Measurements from ENCODE around the gene MORN5.

MORN5 gene

GRCh38 chr9:122119166-122119521 lies 40.6 kb upstream of the MORN5 start:
- Histone ChIP-seq H3K27me3 (ENCODE audit: control insufficient read depth, insufficient read depth, low read length) (no peaks in the 10 kb centered on the region), H3K4me1 (ENCODE audit: control insufficient read depth, low read depth, low read length) (peaks cover 9% of the 10 kb centered on the region), H3K9ac (ENCODE audit: low read length) (no peak overlapping the region), H3K9me3 (ENCODE audit: control insufficient read depth, low read depth, low read length) (no peaks in the 10 kb centered on the region), H3K4me3 (ENCODE audit: low read length) (no peak overlapping the region), H3K36me3 (ENCODE audit: control insufficient read depth, low read depth, low read length) (no peaks in the 10 kb centered on the region), H3K27ac (ENCODE audit: low read length) (no peak overlapping the region)

- Histone ChIP-seq H3K4me1 (ENCODE audit: control insufficient read depth, low read depth, low read length) (peaks cover 9% of the 10 kb centered on the region), H3K36me3 (ENCODE audit: control insufficient read depth, low read depth, low read length) (no peaks in the 10 kb centered on the region), H3K9ac (ENCODE audit: low read length) (no peak overlapping the region), H3K27ac (ENCODE audit: low read length) (no peak overlapping the region), H3K27me3 (ENCODE audit: control insufficient read depth, insufficient read depth, low read length) (peaks cover 2% of the 10 kb centered on the region), H3K9me3 (ENCODE audit: control insufficient read depth, low read depth, low read length) (no peaks in the 10 kb centered on the region), H3K4me3 (ENCODE audit: low read length) (no peak overlapping the region)
Observed at GRCh38 chr9:122119721-122120120, 40.0 kb upstream of the MORN5 start.

- Histone ChIP-seq H3K36me3 (ENCODE audit: control insufficient read depth, low read depth, low read length) (no peaks in the 10 kb centered on the region), H3K4me1 (ENCODE audit: control insufficient read depth, low read depth, low read length) (peaks cover 8% of the 10 kb centered on the region), H3K9ac (ENCODE audit: low read length) (no peak overlapping the region), H3K4me3 (ENCODE audit: low read length) (no peak overlapping the region), H3K27me3 (ENCODE audit: control insufficient read depth, insufficient read depth, low read length) (peaks cover 10% of the 10 kb centered on the region), H3K9me3 (ENCODE audit: control insufficient read depth, low read depth, low read length) (no peaks in the 10 kb centered on the region), H3K27ac (ENCODE audit: low read length) (no peak overlapping the region)
Observed at GRCh38 chr9:122120316-122121071, 39.2 kb upstream of the MORN5 start.

GRCh38 chr9:122121391-122121790 lies 38.3 kb upstream of the MORN5 start:
- H3K9ac ChIP-seq (ENCODE audit: low read length), result no peak overlapping the region

DNA sequence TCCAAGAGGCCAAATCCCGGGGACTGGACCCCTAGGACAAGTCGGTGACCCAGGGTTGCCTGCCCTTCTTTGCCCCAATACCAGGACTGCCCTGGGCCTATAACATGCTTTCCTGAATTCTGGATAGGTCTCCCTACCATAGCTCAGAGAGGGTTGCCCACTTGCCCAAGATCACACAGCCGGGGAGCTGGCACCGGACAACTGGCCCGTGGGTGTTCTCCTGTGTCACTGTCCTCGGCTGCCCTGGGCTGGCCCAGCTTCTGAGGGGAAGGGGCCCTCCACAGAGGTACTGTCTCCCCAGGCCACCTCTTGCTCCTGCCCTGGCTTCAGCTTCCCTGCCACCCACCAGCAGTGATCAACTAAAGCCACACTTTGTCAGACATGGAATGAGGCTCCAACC lies 37.8 kb upstream of the MORN5 start:
- H3K9ac ChIP-seq (ENCODE audit: low read length), result no peak overlapping the region
- no peak overlapping the region for H3K27ac ChIP-seq (ENCODE audit: low read length)
- no peaks in the 10 kb centered on the region for H3K9me3 ChIP-seq (ENCODE audit: control insufficient read depth, low read depth, low read length)
- H3K36me3 ChIP-seq (ENCODE audit: control insufficient read depth, low read depth, low read length), result no peaks in the 10 kb centered on the region
- H3K27me3 ChIP-seq (ENCODE audit: control insufficient read depth, insufficient read depth, low read length), result peaks cover 24% of the 10 kb centered on the region
- H3K4me3 ChIP-seq (ENCODE audit: low read length), result no peak overlapping the region
- H3K4me1 ChIP-seq (ENCODE audit: control insufficient read depth, low read depth, low read length), result no peaks in the 10 kb centered on the region

More at GRCh38 chr9:122121391-122121790, 38.3 kb upstream of the MORN5 start:
- H3K4me3 ChIP-seq (ENCODE audit: low read length), result no peak overlapping the region
- H3K36me3 ChIP-seq (ENCODE audit: control insufficient read depth, low read depth, low read length), result no peaks in the 10 kb centered on the region
- H3K4me1 ChIP-seq (ENCODE audit: control insufficient read depth, low read depth, low read length), result peaks cover under 1% of the 10 kb centered on the region
- H3K27ac ChIP-seq (ENCODE audit: low read length), result no peak overlapping the region
- peaks cover 19% of the 10 kb centered on the region for H3K27me3 ChIP-seq (ENCODE audit: control insufficient read depth, insufficient read depth, low read length)
- no peaks in the 10 kb centered on the region for H3K9me3 ChIP-seq (ENCODE audit: control insufficient read depth, low read depth, low read length)

DNA sequence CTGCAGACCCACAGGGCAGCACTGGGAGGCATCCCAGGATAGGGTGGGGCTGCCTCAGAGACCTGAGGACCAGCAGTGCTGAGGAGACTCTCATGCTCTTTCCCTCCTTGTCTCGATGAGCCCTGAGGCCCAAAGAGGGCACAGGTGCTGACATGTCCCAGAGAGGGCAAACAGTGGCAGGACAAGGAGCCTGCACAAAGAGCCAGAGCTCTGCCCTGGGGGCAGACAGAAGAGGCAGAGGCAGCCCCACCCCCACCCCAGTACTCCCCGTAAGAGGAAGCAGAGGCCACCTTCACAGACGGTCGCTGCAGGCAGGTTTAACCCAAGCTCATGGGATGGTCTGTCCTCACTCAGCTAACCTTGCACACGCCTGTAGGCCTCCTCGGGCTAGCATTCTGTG lies 37.2 kb upstream of the MORN5 start:
- no peaks in the 10 kb centered on the region for H3K36me3 ChIP-seq (ENCODE audit: control insufficient read depth, low read depth, low read length)
- H3K4me1 ChIP-seq (ENCODE audit: control insufficient read depth, low read depth, low read length), result no peaks in the 10 kb centered on the region
- no peak overlapping the region for H3K9ac ChIP-seq (ENCODE audit: low read length)
- no peak overlapping the region for H3K4me3 ChIP-seq (ENCODE audit: low read length)
- H3K27me3 ChIP-seq (ENCODE audit: control insufficient read depth, insufficient read depth, low read length), result peaks cover 29% of the 10 kb centered on the region
- no peaks in the 10 kb centered on the region for H3K9me3 ChIP-seq (ENCODE audit: control insufficient read depth, low read depth, low read length)
- no peak overlapping the region for H3K27ac ChIP-seq (ENCODE audit: low read length)

- H3K4me1 ChIP-seq (ENCODE audit: control insufficient read depth, low read depth, low read length), result no peaks in the 10 kb centered on the region
- no peaks in the 10 kb centered on the region for H3K36me3 ChIP-seq (ENCODE audit: control insufficient read depth, low read depth, low read length)
- H3K4me3 ChIP-seq (ENCODE audit: low read length), result no peak overlapping the region
- H3K9me3 ChIP-seq (ENCODE audit: control insufficient read depth, low read depth, low read length), result no peaks in the 10 kb centered on the region
- H3K27ac ChIP-seq (ENCODE audit: low read length), result no peak overlapping the region
- no peak overlapping the region for H3K9ac ChIP-seq (ENCODE audit: low read length)
- peaks cover 31% of the 10 kb centered on the region for H3K27me3 ChIP-seq (ENCODE audit: control insufficient read depth, insufficient read depth, low read length)
Observed at GRCh38 chr9:122122903-122123632, 36.6 kb upstream of the MORN5 start.

DNA sequence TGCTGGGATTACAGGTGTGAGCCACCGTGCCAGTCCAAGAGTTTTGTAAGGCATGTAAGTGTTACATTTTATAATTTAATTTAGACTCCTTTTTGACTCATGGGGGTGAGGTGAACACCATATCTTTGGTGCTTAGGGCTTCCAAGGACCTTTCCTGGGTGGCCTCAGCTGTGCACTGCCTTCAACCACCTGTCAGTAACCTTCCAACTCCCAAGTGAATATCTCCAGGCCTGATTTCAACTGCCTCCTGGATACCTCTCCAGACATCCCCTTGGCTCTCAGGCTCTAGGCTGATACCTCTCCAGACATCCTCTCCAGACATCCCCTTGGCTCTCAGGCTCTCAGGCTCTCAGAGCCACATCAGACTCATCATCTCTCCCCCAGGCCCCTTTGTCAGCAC lies 35.7 kb upstream of the MORN5 start:
- peaks cover 31% of the 10 kb centered on the region for H3K27me3 ChIP-seq (ENCODE audit: control insufficient read depth, insufficient read depth, low read length)
- no peaks in the 10 kb centered on the region for H3K36me3 ChIP-seq (ENCODE audit: control insufficient read depth, low read depth, low read length)
- H3K9ac ChIP-seq (ENCODE audit: low read length), result no peak overlapping the region
- no peaks in the 10 kb centered on the region for H3K9me3 ChIP-seq (ENCODE audit: control insufficient read depth, low read depth, low read length)
- no peak overlapping the region for H3K27ac ChIP-seq (ENCODE audit: low read length)
- H3K4me3 ChIP-seq (ENCODE audit: low read length), result no peak overlapping the region
- H3K4me1 ChIP-seq (ENCODE audit: control insufficient read depth, low read depth, low read length), result no peaks in the 10 kb centered on the region

DNA sequence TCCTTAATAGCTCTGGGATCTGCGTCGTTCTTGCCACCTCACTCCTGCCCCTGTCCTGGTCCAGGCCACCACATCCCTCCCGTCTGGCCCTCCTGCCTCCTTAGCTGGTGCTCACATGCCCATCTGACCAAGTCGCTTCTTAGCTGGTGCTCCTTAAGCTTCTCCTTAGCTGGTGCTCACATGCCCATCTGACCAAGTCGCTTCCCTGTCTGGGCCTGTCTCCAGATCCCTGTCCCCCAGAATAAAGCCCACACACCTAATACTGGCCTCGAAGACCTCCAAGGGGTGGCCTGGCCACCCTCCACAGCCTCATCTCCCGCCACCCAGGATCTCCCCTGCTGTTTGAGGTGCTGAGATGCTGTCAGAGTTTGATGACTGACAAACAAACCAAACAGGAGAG lies 35.2 kb upstream of the MORN5 start:
- H3K27ac ChIP-seq (ENCODE audit: low read length), result no peak overlapping the region
- no peaks in the 10 kb centered on the region for H3K4me1 ChIP-seq (ENCODE audit: control insufficient read depth, low read depth, low read length)
- no peak overlapping the region for H3K4me3 ChIP-seq (ENCODE audit: low read length)
- no peaks in the 10 kb centered on the region for H3K9me3 ChIP-seq (ENCODE audit: control insufficient read depth, low read depth, low read length)
- H3K27me3 ChIP-seq (ENCODE audit: control insufficient read depth, insufficient read depth, low read length), result peaks cover 31% of the 10 kb centered on the region
- H3K9ac ChIP-seq (ENCODE audit: low read length), result no peak overlapping the region
- H3K36me3 ChIP-seq (ENCODE audit: control insufficient read depth, low read depth, low read length), result no peaks in the 10 kb centered on the region

- H3K9me3 ChIP-seq (ENCODE audit: control insufficient read depth, low read depth, low read length), result no peaks in the 10 kb centered on the region
- H3K9ac ChIP-seq (ENCODE audit: low read length), result no peak overlapping the region
- no peak overlapping the region for H3K27ac ChIP-seq (ENCODE audit: low read length)
- no peak overlapping the region for H3K4me3 ChIP-seq (ENCODE audit: low read length)
- peaks cover 31% of the 10 kb centered on the region for H3K27me3 ChIP-seq (ENCODE audit: control insufficient read depth, insufficient read depth, low read length)
- no peaks in the 10 kb centered on the region for H3K36me3 ChIP-seq (ENCODE audit: control insufficient read depth, low read depth, low read length)
- H3K4me1 ChIP-seq (ENCODE audit: control insufficient read depth, low read depth, low read length), result no peaks in the 10 kb centered on the region
Observed at GRCh38 chr9:122125158-122125508, 34.6 kb upstream of the MORN5 start.

DNA sequence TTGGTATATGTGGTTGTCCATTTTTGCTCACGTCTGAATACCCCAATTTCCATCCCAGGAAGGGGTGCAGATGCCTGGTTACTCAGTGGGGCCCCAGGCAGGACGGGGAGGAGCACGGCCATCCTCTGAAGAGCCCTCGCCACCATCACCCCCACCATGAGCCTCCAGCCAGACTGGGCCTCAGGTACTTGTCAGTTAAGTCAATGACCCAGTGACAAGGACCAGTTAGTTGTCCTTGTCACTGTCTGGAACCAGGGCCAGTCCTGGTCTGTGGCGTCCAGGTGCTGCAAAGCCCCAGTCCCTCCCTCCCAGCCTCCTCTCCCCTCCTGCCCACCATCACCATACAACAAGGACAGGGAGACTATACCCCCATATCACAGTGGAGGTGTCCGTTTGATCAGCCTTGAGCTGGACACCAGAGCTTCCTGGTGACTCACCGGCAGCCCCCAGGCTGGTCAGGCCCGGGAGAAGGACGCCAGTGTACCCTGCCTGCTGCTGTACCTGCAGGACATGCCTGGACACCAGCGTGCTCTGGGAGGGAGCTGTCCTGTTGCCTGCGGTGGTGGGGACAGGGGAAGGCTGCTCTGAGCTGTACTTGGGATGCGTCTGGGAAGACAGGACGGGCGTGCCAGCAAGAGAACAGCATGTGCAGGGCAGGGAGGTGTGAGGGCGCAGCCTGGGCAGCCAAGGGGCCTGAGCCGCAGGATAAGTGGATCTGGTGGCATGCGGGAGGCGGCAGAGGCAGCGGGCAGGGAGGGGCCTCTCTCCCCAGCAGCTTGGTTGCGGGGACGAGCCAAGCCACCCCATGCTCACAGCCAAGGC lies 34.0 kb upstream of the MORN5 start:
- H3K9me3 ChIP-seq (ENCODE audit: control insufficient read depth, low read depth, low read length), result no peaks in the 10 kb centered on the region
- H3K36me3 ChIP-seq (ENCODE audit: control insufficient read depth, low read depth, low read length), result no peaks in the 10 kb centered on the region
- no peak overlapping the region for H3K27ac ChIP-seq (ENCODE audit: low read length)
- H3K4me1 ChIP-seq (ENCODE audit: control insufficient read depth, low read depth, low read length), result no peaks in the 10 kb centered on the region
- peak overlapping the region; percentile 65 for H3K4me3 ChIP-seq (ENCODE audit: low read length)
- H3K9ac ChIP-seq (ENCODE audit: low read length), result no peak overlapping the region
- H3K27me3 ChIP-seq (ENCODE audit: control insufficient read depth, insufficient read depth, low read length), result peaks cover 36% of the 10 kb centered on the region
